HepG2 (cell line): ENCODE results near the gene YPEL4. TPM values are rescaled to one million over a fixed set of nuclear protein-coding genes. Genes with fewer than 3 reads are reported as not detected.
A peak's percentile ranks its signal among the peaks of the same experiment; 100 is the strongest.

Experiments used
- EP300 ChIP-seq, 3 experiments: sonication (generic) in 1 of 3; formaldehyde crosslinking in 1 of 3; IDR thresholded peaks; 2 replicates each; pipeline versions ENCODE4 v1.5.1 to v1.6.1; 2011 to 2020; ENCODE audit warnings: low read depth in 2 of 3, low read length in 2 of 3, borderline replicate concordance in 1 of 3, improper control_type of control experiment in 1 of 3, mild to moderate bottlenecking in 1 of 3, missing genetic modification reagents in 1 of 3, moderate library complexity in 1 of 3
- HDAC6 ChIP-seq: fragments of 200-600 bp; sonication (generic); IDR thresholded peaks from 2 replicates; pipeline ENCODE4 v1.7.0; 2017; ENCODE audit warnings: mild to moderate bottlenecking, antibody characterized with exemption, low read length, low read depth
- HOXA3 ChIP-seq: sonication (generic); formaldehyde crosslinking; IDR thresholded peaks from 2 replicates; pipeline ENCODE4 v1.5.0; 2020; ENCODE audit warnings: missing genetic modification reagents
- MBD4 ChIP-seq: IDR thresholded peaks from 2 replicates; pipeline ENCODE4 v1.6.1; 2012; ENCODE audit warnings: low read length, inconsistent platforms, borderline replicate concordance
- NAIF1 ChIP-seq: sonication (generic); formaldehyde crosslinking; IDR thresholded peaks from 2 replicates; pipeline ENCODE4 v1.5.0; 2020; ENCODE audit warnings: mild to moderate bottlenecking, missing genetic modification reagents, borderline replicate concordance
- NR1H2 ChIP-seq: sonication (generic); formaldehyde crosslinking; IDR thresholded peaks from 2 replicates; pipeline ENCODE4 v1.8.1; 2022; ENCODE audit warnings: low read depth, missing genetic modification reagents, borderline replicate concordance
- RNF2 ChIP-seq: fragments of 450-650 bp; conservative IDR thresholded peaks from 2 replicates; pipeline ENCODE4 v1.6.1; 2016; ENCODE audit warnings: low read depth
- STAT6 ChIP-seq: sonication (generic); formaldehyde crosslinking; IDR thresholded peaks from 2 replicates; pipeline ENCODE4 v1.4.0; 2020; ENCODE audit warnings: missing genetic modification reagents, mild to moderate bottlenecking, borderline replicate concordance
- TRIM24 ChIP-seq: sonication (generic); formaldehyde crosslinking; IDR thresholded peaks from 2 replicates; pipeline ENCODE4 v1.8.0; 2022; ENCODE audit warnings: mild to moderate bottlenecking, missing genetic modification reagents
- YEATS2 ChIP-seq: sonication (generic); formaldehyde crosslinking; IDR thresholded peaks from 2 replicates; pipeline ENCODE4 v1.4.0; 2020; ENCODE audit warnings: missing genetic modification reagents, borderline replicate concordance
- ZBTB2 ChIP-seq: sonication (generic); formaldehyde crosslinking; IDR thresholded peaks from 2 replicates; pipeline ENCODE4 v1.8.0; 2022; ENCODE audit warnings: low read depth, missing genetic modification reagents
- ZBTB43 ChIP-seq: sonication (generic); formaldehyde crosslinking; conservative IDR thresholded peaks from 2 replicates; pipeline ENCODE4 v1.4.0; 2020; ENCODE audit warnings: missing genetic modification reagents
- ZMYM2 ChIP-seq: sonication (generic); formaldehyde crosslinking; IDR thresholded peaks from 2 replicates; pipeline ENCODE4 v1.8.0; 2022; ENCODE audit warnings: mild to moderate bottlenecking, missing genetic modification reagents
- ZNF501 ChIP-seq: sonication (generic); formaldehyde crosslinking; IDR thresholded peaks from 2 replicates; pipeline ENCODE4 v1.5.1; 2020; ENCODE audit warnings: mild to moderate bottlenecking, moderate library complexity, missing genetic modification reagents
- polyA plus RNA-seq, 8 experiments: library from polyadenylated mRNA; depleted of rRNA in 3 of 8; stranded (reverse) in 7 of 8; unstranded in 1 of 8; fragments of >200 nt; fragmentation: Illumina TruSeq in 4 of 8; extraction: Trizol in 4 of 8; gene quantifications; 2 replicates each; pipeline versions ENCODE4 v1.2.1 to v1.2.3, GENCODE V29; 2011 to 2016; ENCODE audit warnings: low read depth in 4 of 8, missing spikeins in 1 of 8, mixed read lengths in 1 of 8; ENCODE audit not compliant: insufficient read depth in 1 of 8
- total RNA-seq, 5 experiments: library from RNA; depleted of rRNA; stranded (reverse); fragments of >200 nt; fragmentation: Illumina TruSeq; extraction: Trizol; gene quantifications; 2 replicates each; pipeline ENCODE4 v1.2.3, GENCODE V29; 2016; ENCODE audit warnings: low read depth in 1 of 5
- TF ChIP-seq, protein P1 (sequence below): conservative IDR thresholded peaks from 2 replicates; pipeline ENCODE4 v1.6.1; 2018; ENCODE audit warnings: missing genetic modification reagents
- TF ChIP-seq, protein P2 (sequence below): IDR thresholded peaks from 2 replicates; pipeline ENCODE4 v1.6.1; 2012; ENCODE audit warnings: low read length, improper control_type of control experiment
- TF ChIP-seq, protein P3 (sequence below): sonication (generic); formaldehyde crosslinking; IDR thresholded peaks from 2 replicates; pipeline ENCODE4 v1.5.0; 2020; ENCODE audit warnings: missing genetic modification reagents, mild to moderate bottlenecking, borderline replicate concordance

YPEL4 gene
- total and polyA plus RNA-seq, 2 of the 13 experiments (the other 11 are each of a cell fraction or from before 2014, with no cell fraction given) = 0.04 TPM; not detected in 1

DNA sequence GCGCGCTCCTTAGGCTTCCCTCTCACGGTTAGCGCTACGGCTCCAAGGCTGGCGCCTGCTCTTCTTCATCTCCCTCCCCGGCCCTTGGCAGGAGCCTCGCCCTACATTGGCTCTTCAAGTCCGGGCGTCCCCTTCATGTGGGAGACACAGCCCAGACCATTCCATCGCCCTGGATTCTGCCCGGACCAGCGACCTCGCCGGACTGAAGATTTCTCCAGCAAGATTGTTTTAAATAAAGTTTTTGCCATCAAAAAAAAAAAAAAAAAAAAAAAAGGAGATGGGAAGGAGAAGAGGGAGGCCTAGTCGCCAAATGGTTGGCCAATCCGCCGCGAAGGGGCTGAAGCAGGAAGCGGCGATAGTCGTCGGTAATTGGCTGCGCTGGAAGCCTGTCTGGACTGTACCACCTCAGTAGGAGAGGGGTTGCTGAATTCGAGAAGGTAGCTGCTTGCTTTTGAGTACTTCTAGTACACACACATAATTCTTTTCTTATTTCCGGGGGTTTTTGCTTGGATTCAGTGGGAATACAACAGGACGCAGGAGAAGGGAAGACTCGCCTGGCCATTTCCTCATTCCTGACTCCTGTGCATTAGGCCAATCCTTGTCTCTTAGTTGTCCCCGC is 17.5 kb upstream of the YPEL4 start (continued):
- TF ChIP-seq ZNF501 = no peak
- TF ChIP-seq EP300 (IDR thresholded peaks at IDR 0.05; ENCODE audit: low read depth in 2 of 2, low read length in 2 of 2) = peak in 1 of 2 experiments; percentile 15; a peak in 1 of 4 replicates
- no peak for TF ChIP-seq EP300 (CRISPR knock-in tag; IDR thresholded peaks at IDR 0.05; ENCODE audit: borderline replicate concordance)
- TF ChIP-seq HOXA3 (CRISPR knock-in tag) = no peak
- no peak for TF ChIP-seq TRIM24
- no peak; the same call in 1 of the 2 replicates for TF ChIP-seq ZBTB43 (CRISPR knock-in tag)
- no peak for TF ChIP-seq RNF2
- no peak for TF ChIP-seq YEATS2 (CRISPR knock-in tag)
- no peak for TF ChIP-seq MBD4
- no peak; the same call in 1 of the 2 replicates for TF ChIP-seq STAT6 (CRISPR knock-in tag)
- TF ChIP-seq NR1H2 = no peak
- no peak for TF ChIP-seq ZBTB2 (CRISPR knock-in tag)
- TF ChIP-seq, protein P1, sequence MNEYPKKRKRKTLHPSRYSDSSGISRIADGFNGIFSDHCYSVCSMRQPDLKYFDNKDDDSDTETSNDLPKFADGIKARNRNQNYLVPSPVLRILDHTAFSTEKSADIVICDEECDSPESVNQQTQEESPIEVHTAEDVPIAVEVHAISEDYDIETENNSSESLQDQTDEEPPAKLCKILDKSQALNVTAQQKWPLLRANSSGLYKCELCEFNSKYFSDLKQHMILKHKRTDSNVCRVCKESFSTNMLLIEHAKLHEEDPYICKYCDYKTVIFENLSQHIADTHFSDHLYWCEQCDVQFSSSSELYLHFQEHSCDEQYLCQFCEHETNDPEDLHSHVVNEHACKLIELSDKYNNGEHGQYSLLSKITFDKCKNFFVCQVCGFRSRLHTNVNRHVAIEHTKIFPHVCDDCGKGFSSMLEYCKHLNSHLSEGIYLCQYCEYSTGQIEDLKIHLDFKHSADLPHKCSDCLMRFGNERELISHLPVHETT (CRISPR knock-in tag) = no peak
- no peak for TF ChIP-seq HDAC6
- TF ChIP-seq, protein P2, sequence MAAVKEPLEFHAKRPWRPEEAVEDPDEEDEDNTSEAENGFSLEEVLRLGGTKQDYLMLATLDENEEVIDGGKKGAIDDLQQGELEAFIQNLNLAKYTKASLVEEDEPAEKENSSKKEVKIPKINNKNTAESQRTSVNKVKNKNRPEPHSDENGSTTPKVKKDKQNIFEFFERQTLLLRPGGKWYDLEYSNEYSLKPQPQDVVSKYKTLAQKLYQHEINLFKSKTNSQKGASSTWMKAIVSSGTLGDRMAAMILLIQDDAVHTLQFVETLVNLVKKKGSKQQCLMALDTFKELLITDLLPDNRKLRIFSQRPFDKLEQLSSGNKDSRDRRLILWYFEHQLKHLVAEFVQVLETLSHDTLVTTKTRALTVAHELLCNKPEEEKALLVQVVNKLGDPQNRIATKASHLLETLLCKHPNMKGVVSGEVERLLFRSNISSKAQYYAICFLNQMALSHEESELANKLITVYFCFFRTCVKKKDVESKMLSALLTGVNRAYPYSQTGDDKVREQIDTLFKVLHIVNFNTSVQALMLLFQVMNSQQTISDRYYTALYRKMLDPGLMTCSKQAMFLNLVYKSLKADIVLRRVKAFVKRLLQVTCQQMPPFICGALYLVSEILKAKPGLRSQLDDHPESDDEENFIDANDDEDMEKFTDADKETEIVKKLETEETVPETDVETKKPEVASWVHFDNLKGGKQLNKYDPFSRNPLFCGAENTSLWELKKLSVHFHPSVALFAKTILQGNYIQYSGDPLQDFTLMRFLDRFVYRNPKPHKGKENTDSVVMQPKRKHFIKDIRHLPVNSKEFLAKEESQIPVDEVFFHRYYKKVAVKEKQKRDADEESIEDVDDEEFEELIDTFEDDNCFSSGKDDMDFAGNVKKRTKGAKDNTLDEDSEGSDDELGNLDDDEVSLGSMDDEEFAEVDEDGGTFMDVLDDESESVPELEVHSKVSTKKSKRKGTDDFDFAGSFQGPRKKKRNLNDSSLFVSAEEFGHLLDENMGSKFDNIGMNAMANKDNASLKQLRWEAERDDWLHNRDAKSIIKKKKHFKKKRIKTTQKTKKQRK = no peak
- TF ChIP-seq, protein P3, sequence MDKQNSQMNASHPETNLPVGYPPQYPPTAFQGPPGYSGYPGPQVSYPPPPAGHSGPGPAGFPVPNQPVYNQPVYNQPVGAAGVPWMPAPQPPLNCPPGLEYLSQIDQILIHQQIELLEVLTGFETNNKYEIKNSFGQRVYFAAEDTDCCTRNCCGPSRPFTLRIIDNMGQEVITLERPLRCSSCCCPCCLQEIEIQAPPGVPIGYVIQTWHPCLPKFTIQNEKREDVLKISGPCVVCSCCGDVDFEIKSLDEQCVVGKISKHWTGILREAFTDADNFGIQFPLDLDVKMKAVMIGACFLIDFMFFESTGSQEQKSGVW (CRISPR knock-in tag) = no peak
- 0 out of 2 replicates have a peak, but pooled peaks have one; percentile 29 for TF ChIP-seq NAIF1 (CRISPR knock-in tag)
- no peak for TF ChIP-seq ZMYM2
